GM13977 (cell line): Measurements from ENCODE around the gene ARMS2.

Experiments used
- DNase-seq: peaks from one replicate; pipeline ENCODE4 v3.0.0; 2012; ENCODE audit warnings: low spot score
- in situ Hi-C: fragments of 300-500 bp; cut with MboI; formaldehyde crosslinking; loops from one replicate; pipeline ENCODE4 v1.12.0; 2022; ENCODE audit warnings: low sequenced_read_pairs, low pct_unique_long_range_greater_than_20kb, mixed read lengths, inconsistent platforms; ENCODE audit not compliant: unreplicated experiment
- TF ChIP-seq, protein P1 (sequence below): IDR thresholded peaks from 2 replicates; pipeline ENCODE4 v1.5.1; 2012; ENCODE audit warnings: mild to moderate bottlenecking, control low read depth; ENCODE audit not compliant: insufficient read depth; ENCODE audit errors: extremely low read depth, missing control alignments

Gene ARMS2

DNA sequence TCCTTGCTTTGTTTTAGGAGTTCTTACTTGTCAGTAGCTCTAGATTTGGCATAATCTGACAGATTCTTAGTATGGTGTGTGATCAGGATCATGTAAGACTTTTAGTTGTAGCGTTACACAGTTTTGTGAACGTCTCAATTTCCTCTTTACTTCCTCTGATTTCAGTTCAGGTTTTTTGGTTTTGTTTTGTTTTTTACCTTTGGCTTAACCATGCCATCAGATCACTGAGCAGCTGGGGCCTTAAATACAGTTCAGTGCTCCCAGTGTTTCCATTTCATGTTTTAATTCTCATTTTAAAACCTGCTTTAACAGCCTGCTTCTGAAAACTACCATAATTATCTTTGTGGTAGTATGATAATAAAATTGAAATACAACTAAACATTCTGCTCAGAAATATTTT lies 27.2 kb upstream of the ARMS2 start:
- TF ChIP-seq, protein P1, sequence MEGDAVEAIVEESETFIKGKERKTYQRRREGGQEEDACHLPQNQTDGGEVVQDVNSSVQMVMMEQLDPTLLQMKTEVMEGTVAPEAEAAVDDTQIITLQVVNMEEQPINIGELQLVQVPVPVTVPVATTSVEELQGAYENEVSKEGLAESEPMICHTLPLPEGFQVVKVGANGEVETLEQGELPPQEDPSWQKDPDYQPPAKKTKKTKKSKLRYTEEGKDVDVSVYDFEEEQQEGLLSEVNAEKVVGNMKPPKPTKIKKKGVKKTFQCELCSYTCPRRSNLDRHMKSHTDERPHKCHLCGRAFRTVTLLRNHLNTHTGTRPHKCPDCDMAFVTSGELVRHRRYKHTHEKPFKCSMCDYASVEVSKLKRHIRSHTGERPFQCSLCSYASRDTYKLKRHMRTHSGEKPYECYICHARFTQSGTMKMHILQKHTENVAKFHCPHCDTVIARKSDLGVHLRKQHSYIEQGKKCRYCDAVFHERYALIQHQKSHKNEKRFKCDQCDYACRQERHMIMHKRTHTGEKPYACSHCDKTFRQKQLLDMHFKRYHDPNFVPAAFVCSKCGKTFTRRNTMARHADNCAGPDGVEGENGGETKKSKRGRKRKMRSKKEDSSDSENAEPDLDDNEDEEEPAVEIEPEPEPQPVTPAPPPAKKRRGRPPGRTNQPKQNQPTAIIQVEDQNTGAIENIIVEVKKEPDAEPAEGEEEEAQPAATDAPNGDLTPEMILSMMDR: no peak
- in situ Hi-C loops: loop anchor here (25.0 kb wide), 1 partner anchor 90 kb away; no protein-coding TSS in a partner anchor
- DNase-seq: no peak

DNA sequence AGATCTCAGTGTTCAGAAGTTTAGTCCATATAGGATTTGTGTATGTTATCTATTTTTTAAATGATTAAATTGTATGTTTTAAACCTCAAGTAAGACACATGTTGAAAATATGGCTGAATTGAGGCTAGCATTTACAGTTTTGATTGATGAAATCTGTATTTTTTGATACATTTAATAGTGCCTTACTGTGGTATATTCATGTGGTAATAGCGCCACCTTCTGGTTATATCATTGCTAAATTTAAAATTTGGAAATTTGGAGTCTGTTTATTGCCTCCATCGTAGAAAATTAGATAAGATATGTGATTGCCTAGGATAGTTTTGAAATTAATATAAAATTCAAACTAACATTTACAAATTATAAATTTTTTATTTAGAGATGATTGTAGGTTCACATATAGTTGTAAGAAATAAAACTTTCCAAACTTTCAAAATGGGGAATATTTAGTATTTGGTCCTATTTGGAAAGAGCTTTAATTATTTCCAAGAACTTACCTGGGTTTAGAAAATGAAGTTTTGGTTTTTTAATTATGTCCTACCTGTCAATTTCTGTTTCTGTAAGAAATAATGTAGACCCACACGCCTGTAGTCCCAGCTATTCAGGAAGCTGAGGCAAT lies 19.1 kb upstream of the ARMS2 start:
- in situ Hi-C loops: loop anchor here (25.0 kb wide), 1 partner anchor 98 kb away; no protein-coding TSS in a partner anchor
- DNase-seq: no peak
- TF ChIP-seq, protein P1: peak; percentile 49

DNA sequence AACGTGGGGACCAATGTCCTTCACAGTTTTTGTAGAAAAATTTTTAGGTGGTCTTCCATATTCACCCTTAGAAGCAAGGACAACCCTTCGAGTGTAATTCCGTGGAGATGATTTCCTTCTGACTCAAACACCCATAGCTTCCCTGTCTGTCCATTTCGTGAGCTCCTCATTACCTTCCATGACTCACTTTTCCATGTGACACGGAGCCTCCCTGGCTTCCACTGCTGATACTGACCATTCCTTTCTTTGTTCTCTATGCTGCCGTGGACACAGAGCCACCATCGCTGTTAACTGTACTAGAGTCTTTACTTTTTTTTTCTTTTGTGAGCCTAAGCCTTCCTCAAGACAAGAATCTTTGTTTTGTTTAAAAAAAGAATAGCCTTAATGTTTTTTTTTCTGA lies 12.5 kb upstream of the ARMS2 start:
- in situ Hi-C loops: loop anchor here (25.0 kb wide), 1 partner anchor 105 kb away; no protein-coding TSS in a partner anchor
- DNase-seq: no peak
- TF ChIP-seq, protein P1: no peak

DNA sequence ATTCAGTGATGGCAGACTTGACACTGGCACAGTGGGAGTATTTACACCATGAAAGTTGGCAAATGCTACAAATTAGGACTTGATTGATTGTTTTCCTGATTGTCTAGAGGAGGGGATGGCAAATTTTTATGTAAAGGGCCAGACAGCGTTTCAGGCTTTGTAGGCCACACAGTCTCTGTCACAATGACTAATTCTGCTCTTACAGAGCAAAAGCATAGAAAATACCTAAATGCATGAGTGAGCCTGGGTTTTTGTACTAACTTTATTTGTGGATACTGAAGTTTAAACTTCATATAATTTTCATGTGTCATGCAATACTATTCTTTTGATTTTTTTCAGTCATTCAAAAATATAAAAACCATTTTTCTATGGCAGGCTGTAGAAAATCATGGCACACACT lies 9.0 kb upstream of the ARMS2 start:
- in situ Hi-C loops: loop anchor here (25.0 kb wide), 1 partner anchor 108 kb away; no protein-coding TSS in a partner anchor
- DNase-seq: no peak
- TF ChIP-seq, protein P1: no peak

DNA sequence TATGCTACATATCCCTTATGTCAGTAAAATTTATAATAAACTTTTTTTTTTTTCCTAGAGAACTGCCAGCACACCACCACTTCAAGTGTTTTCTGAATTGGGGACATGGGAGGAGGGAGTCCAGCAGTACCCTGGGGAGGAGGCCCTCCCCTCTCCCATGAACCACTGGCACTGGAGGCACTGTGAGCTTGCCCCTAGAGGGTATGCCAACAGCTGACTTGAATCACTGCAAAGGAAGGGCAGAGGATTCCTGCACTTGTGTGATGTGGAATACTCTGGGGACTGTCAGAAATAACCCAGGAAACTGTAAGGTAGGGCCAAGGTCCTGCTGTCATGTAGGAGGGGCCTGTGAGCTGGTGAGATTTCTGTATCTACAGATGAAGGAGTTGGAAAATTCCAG lies 8.5 kb upstream of the ARMS2 start:
- no peak for DNase-seq
- in situ Hi-C loops: loop anchor here (25.0 kb wide), 1 partner anchor 109 kb away; no protein-coding TSS in a partner anchor
- TF ChIP-seq, protein P1: no peak

DNA sequence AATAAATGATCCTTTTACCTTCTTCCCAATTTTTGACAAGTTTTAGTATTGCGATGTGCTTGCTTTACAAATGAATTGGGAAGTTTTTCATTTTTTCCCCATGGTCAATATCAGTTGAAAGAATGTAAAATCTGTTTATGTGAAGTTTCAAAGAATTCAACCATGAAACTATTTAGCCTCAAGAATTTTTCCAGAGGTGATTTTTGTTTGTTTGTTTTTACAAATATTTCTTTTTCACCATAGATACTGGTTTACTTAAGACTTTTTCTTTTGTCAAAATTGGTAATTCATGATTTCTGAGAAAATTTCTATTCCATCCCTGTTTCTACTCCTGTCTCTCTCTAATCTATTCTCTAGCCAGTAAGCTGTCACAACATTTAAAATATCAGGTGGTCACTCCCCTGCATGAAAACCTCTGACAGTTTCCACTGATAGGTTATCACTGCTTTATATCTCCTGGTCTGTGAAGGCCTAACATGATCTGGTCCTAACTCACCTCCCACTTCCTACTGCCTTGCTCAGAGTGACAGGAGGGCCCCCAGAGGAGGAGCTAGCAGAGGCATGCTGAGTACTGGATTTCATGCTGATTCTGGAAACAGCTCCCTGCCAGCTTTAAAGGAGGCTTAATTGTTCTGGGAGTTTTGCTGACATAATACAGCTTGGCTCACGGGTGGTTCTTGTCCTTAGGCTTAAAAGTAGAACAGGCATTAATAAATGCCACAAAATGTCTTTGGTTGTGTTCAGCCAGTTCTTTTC lies 7.6 kb upstream of the ARMS2 start:
- in situ Hi-C loops: loop anchor here (25.0 kb wide), 1 partner anchor 110 kb away; no protein-coding TSS in a partner anchor
- TF ChIP-seq, protein P1: no peak
- DNase-seq: no peak
